Mucosa of descending colon (tissue), 3 donors: ENCODE results near the gene HIF1AN. TPM values are rescaled to one million over a fixed set of nuclear protein-coding genes. Genes with fewer than 3 reads are reported as not detected.

ENCODE experiments used
- ATAC-seq: fragments of 200-7000 bp; cut with Tn5 transposase; one replicate; pipeline ENCODE4 v1.9.1; 2020; ENCODE audit warnings: mild to moderate bottlenecking, moderate library complexity
- DNase-seq, 3 donors: peaks; one replicate each; pipeline ENCODE4 v3.0.0-alpha.2; 2020
- H3K36me3 ChIP-seq: fragments of 200-600 bp; one replicate; pipeline ENCODE4 v1.8.0; 2021; ENCODE audit warnings: low read depth, mild to moderate bottlenecking
- H3K4me1 ChIP-seq: fragments of 200-600 bp; one replicate; pipeline ENCODE4 v1.8.0; 2021; ENCODE audit warnings: low read depth, mild to moderate bottlenecking
- H3K4me3 ChIP-seq: fragments of 200-600 bp; one replicate; pipeline ENCODE4 v1.8.0; 2021; ENCODE audit warnings: mild to moderate bottlenecking
- H3K9me3 ChIP-seq: fragments of 200-600 bp; one replicate; pipeline ENCODE4 v1.8.0; 2021; ENCODE audit warnings: mild to moderate bottlenecking
- intact Hi-C, 2 donors: fragments of 100-400 bp; cut with DNase I in 1 of 2; cut with micrococcal nuclease in 1 of 2; formaldehyde crosslinking; loops; one replicate each; pipeline versions ENCODE4 v1.11.0 to v1.11.1; 2022; cut with DNase I, micrococcal nuclease
- total RNA-seq, 3 donors: library from RNA; stranded (reverse); fragmentation: NEBNext Ultra II Directional in 2 of 3; extraction: Animal tissue kit (Norgen Biotek cat#: 25700) in 2 of 3; gene quantifications; one replicate each; pipeline versions ENCODE4 v1.2.1 to v1.2.4, GENCODE V29; 2021 to 2023
- TF ChIP-seq, protein P1 (sequence below): fragments of 200-600 bp; IDR thresholded peaks from one replicate; pipeline ENCODE4 v1.8.0; 2022; ENCODE audit warnings: antibody characterized with exemption, mild to moderate bottlenecking
- donor health status: DM: no; HTN: no; CAD: no; lungs with moderate emphysema.
- donor health status: DM: no; HTN: no; CAD: no.
- donor health status: DM: no; HTN: yes; CAD: no.

HIF1AN gene
- total RNA-seq, 3 donors from 2014 or later: 34.0 to 50.6 (median 42.3) TPM

DNA sequence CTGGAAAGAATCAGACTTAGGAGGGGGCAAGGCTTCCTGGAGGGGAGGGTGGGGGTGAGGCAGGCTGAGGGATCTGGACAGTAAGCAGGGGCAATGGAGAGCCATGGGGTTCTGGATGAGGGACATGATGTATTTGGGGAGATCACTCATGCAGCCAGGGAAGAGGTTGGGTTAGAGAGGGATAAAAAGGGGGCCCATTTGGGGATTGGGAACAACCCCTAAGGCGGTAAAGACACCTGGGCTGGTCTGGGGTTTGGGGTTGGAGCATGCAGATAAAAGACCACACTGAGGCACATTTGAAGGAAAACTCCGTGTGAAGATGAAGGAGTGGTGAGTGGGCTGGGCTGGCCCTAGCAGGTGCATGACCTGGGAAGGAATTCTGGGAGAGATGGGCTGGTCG, 30.8 kb downstream of the HIF1AN start:
- DNase-seq (no peak), ATAC-seq (no peak)
- TF ChIP-seq, protein P1, sequence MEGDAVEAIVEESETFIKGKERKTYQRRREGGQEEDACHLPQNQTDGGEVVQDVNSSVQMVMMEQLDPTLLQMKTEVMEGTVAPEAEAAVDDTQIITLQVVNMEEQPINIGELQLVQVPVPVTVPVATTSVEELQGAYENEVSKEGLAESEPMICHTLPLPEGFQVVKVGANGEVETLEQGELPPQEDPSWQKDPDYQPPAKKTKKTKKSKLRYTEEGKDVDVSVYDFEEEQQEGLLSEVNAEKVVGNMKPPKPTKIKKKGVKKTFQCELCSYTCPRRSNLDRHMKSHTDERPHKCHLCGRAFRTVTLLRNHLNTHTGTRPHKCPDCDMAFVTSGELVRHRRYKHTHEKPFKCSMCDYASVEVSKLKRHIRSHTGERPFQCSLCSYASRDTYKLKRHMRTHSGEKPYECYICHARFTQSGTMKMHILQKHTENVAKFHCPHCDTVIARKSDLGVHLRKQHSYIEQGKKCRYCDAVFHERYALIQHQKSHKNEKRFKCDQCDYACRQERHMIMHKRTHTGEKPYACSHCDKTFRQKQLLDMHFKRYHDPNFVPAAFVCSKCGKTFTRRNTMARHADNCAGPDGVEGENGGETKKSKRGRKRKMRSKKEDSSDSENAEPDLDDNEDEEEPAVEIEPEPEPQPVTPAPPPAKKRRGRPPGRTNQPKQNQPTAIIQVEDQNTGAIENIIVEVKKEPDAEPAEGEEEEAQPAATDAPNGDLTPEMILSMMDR: no peak
- Histone ChIP-seq H3K4me1 (peaks cover 11% of the 10 kb centered on the region), H3K4me3 (no peak overlapping the region), H3K36me3 (no peaks in the 10 kb centered on the region), H3K9me3 (no peaks in the 10 kb centered on the region)
- intact Hi-C loops: loop anchor here (10.0 kb wide), 2 partner anchors 168 to 178 kb away; partner anchors contain the start of gene PAX2 (in 1 of the 2)

DNA sequence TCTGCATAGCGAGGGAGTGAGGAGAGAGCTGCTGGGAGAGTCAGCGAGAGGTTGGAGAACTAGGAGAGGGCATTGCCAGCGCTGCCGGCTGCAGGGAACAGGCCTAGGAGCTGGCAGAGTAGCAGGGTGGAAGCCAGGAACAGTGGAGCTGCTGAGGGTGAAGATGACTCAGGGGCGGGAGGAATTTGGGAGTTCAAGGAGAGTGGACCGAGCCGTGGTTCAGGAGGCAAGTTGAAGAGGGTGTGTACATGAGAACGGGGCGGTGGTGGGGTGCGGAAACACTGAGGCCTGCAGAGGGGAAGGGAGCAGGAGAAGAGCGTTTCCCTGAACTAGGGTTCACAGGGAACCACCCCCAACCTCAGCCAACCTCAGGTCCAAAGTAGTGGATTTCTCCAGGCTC, 31.5 kb downstream of the HIF1AN start:
- H3K9me3 ChIP-seq: no peaks in the 10 kb centered on the region
- TF ChIP-seq, protein P1: no peak
- ATAC-seq (no peak), DNase-seq (no peak)
- intact Hi-C loops: loop anchor here (10.0 kb wide), 2 partner anchors 168 to 178 kb away; partner anchors contain the start of gene PAX2 (in 1 of the 2)
- H3K36me3 ChIP-seq: no peaks in the 10 kb centered on the region
- no peak overlapping the region for H3K4me3 ChIP-seq
- H3K4me1 ChIP-seq: peaks cover 4% of the 10 kb centered on the region

DNA sequence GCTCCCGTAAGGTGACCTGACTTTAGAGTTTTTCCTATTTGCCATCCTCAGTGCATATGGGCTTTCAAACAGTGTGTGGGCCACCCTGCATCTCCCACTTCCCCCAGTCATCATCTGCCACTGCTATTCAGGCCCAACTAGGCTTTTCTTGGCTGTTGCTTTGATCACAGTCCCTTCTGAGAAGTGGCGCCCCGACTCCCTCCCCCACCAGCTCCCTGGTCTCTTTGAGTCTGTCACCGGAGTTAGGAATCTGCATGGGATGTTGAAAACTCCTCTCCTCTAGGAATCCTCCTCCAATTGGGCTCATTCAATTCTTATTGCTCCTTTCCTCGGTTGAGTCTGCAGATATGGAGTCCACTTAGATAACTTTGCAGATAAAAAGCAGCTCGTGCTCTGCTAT, 32.1 kb downstream of the HIF1AN start:
- DNase-seq: no peak
- ATAC-seq: no peak
- intact Hi-C loops: loop anchor here (10.0 kb wide), 2 partner anchors 167 to 177 kb away; partner anchors contain the start of gene PAX2 (in 1 of the 2)

DNA sequence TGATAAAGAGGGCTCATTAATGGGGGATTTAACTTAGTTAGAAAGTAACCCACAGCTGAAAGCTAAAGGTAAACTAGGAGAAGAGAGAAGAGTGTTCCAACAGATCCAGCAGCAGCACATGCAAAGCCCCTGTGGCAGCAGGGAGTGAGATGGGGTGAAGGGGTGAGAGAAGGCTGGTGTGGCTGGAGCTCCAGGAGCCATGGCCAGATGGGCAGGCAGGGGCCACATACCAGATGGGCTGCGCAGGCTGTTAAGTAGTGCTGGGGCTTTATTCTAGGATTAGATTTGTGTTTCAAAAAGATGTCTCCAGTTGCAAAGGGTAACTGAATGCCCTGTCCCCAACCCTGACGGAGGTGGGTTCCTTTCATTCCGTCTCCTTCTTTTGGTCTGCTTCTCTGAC, 33.2 kb downstream of the HIF1AN start:
- Histone ChIP-seq H3K9me3 (no peaks in the 10 kb centered on the region), H3K4me3 (no peak overlapping the region), H3K36me3 (no peaks in the 10 kb centered on the region), H3K4me1 (no peaks in the 10 kb centered on the region)
- no peak for ATAC-seq
- no peak for DNase-seq
- TF ChIP-seq, protein P1: no peak
- intact Hi-C loops: loop anchor here (10.0 kb wide), 2 partner anchors 166 to 176 kb away; partner anchors contain the start of gene PAX2 (in 1 of the 2)

More for the DNA sequence above, 32.1 kb downstream of the HIF1AN start:
- TF ChIP-seq, protein P1: no peak
- Histone ChIP-seq H3K9me3 (no peaks in the 10 kb centered on the region), H3K4me3 (no peak overlapping the region), H3K36me3 (no peaks in the 10 kb centered on the region), H3K4me1 (no peaks in the 10 kb centered on the region)

DNA sequence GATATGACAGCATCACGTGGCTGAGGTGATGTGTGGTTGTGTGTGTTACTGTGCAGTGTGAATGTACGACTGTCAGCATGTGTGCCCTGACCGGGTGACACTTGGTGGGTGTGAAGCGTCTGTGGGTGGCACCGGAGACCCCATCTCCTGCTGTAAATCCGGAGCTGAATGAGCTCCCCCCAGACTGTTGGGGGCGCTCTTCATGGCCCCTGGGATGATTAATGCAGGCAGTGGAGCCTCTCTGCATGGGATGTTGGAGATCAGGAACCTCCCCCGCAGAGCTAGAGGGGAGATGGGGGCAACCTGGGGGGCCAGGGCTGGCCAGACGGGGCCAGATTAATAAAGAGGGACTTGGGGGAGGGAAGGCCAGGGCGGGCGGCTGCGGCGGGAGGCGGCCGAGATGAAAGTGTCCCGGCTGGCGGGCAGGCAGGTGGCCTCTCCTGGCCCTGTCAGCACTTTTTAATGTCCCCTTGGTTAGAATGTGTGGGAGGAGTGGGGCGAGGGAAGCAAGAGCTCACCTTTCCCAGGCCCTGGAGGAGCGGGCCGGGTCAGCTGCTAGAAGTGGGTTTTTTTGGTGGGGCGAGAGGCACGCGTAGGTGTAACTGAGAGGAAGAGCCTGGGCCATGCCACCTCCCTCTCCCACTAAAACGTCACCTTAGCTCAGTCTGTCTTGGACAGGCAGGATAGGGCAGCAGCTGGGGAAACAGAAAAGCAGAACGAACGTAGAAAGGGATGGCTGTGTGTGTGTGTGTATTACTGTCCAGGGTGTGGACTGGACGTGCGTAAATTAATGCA, 34.1 kb downstream of the HIF1AN start:
- ATAC-seq (peak; percentile 64), DNase-seq (no peak)
- H3K4me1 ChIP-seq: no peaks in the 10 kb centered on the region
- TF ChIP-seq, protein P1: no peak
- intact Hi-C loops: loop anchor here (10.0 kb wide), 2 partner anchors 165 to 175 kb away; partner anchors contain the start of gene PAX2 (in 1 of the 2)
- no peaks in the 10 kb centered on the region for H3K9me3 ChIP-seq
- H3K4me3 ChIP-seq: no peak overlapping the region
- no peaks in the 10 kb centered on the region for H3K36me3 ChIP-seq
